HepG2 (cell line): ENCODE results near the gene RPP25L. TPM values are rescaled to one million over a fixed set of nuclear protein-coding genes. Genes with fewer than 3 reads are reported as not detected.

Source experiments
- CCDC6 ChIP-seq: sonication (generic); formaldehyde crosslinking; IDR thresholded peaks from 2 replicates; pipeline ENCODE4 v1.8.1; 2022; ENCODE audit warnings: mild to moderate bottlenecking, missing genetic modification reagents, moderate library complexity
- CREB1 ChIP-seq, 2 experiments: fragments of 450-650 bp in 1 of 2; IDR thresholded peaks; 2 replicates each; pipeline ENCODE4 v1.6.1; 2016 to 2017; ENCODE audit warnings: control low read depth in 1 of 2, mild to moderate bottlenecking in 1 of 2, missing compliant biosample characterization in 1 of 2, missing genetic modification characterization in 1 of 2
- FOSL2 ChIP-seq: sonication (generic); formaldehyde crosslinking; IDR thresholded peaks from 2 replicates; pipeline ENCODE4 v1.4.0; 2020; ENCODE audit warnings: missing genetic modification reagents
- IRX3 ChIP-seq: sonication (generic); formaldehyde crosslinking; IDR thresholded peaks from 2 replicates; pipeline ENCODE4 v1.8.1; 2023; ENCODE audit warnings: mild to moderate bottlenecking, low read depth, missing genetic modification reagents, borderline replicate concordance
- SATB2 ChIP-seq: sonication (generic); formaldehyde crosslinking; IDR thresholded peaks from 2 replicates; pipeline ENCODE4 v1.5.0; 2020; ENCODE audit warnings: missing genetic modification reagents
- TARDBP ChIP-seq: sonication (generic); formaldehyde crosslinking; IDR thresholded peaks from 2 replicates; pipeline ENCODE4 v1.8.0; 2022; ENCODE audit warnings: mild to moderate bottlenecking, missing genetic modification reagents
- ZC3H4 ChIP-seq: sonication (generic); formaldehyde crosslinking; IDR thresholded peaks from 2 replicates; pipeline ENCODE4 v1.4.0; 2020; ENCODE audit warnings: missing genetic modification reagents, borderline replicate concordance
- ZFP36L1 ChIP-seq: sonication (generic); formaldehyde crosslinking; IDR thresholded peaks from 2 replicates; pipeline ENCODE4 v1.8.0; 2022; ENCODE audit warnings: mild to moderate bottlenecking, missing genetic modification reagents, moderate library complexity
- ZNF253 ChIP-seq: sonication (generic); formaldehyde crosslinking; IDR thresholded peaks from 2 replicates; pipeline ENCODE4 v1.8.0; 2022; ENCODE audit warnings: mild to moderate bottlenecking, missing genetic modification reagents, borderline replicate concordance
- ZNF33B ChIP-seq: sonication (generic); formaldehyde crosslinking; IDR thresholded peaks from 2 replicates; pipeline ENCODE4 v1.5.1; 2020; ENCODE audit warnings: mild to moderate bottlenecking, missing genetic modification reagents
- ZNF547 ChIP-seq: sonication (generic); formaldehyde crosslinking; IDR thresholded peaks from 2 replicates; pipeline ENCODE4 v1.5.1; 2020; ENCODE audit warnings: mild to moderate bottlenecking, missing genetic modification reagents
- polyA plus RNA-seq, 8 experiments: library from polyadenylated mRNA; depleted of rRNA in 3 of 8; stranded (reverse) in 7 of 8; unstranded in 1 of 8; fragments of >200 nt; fragmentation: Illumina TruSeq in 4 of 8; extraction: Trizol in 4 of 8; gene quantifications; 2 replicates each; pipeline versions ENCODE4 v1.2.1 to v1.2.3, GENCODE V29; 2011 to 2016; ENCODE audit warnings: low read depth in 4 of 8, missing spikeins in 1 of 8, mixed read lengths in 1 of 8; ENCODE audit not compliant: insufficient read depth in 1 of 8
- total RNA-seq, 5 experiments: library from RNA; depleted of rRNA; stranded (reverse); fragments of >200 nt; fragmentation: Illumina TruSeq; extraction: Trizol; gene quantifications; 2 replicates each; pipeline ENCODE4 v1.2.3, GENCODE V29; 2016; ENCODE audit warnings: low read depth in 1 of 5
- TF ChIP-seq, protein P1 (sequence below): sonication (generic); formaldehyde crosslinking; IDR thresholded peaks from 2 replicates; pipeline ENCODE4 v1.8.0; 2022; ENCODE audit warnings: mild to moderate bottlenecking, missing genetic modification reagents, moderate library complexity
- TF ChIP-seq, protein P2 (sequence below): sonication (generic); formaldehyde crosslinking; IDR thresholded peaks from 2 replicates; pipeline ENCODE4 v1.8.1; 2023; ENCODE audit warnings: mild to moderate bottlenecking, inconsistent platforms, moderate library complexity, missing genetic modification reagents, borderline replicate concordance
- TF ChIP-seq, protein P3 (sequence below): sonication (generic); formaldehyde crosslinking; IDR thresholded peaks from 2 replicates; pipeline ENCODE4 v1.5.1; 2020; ENCODE audit warnings: mild to moderate bottlenecking, missing genetic modification reagents, moderate library complexity

The RPP25L gene
- total and polyA plus RNA-seq, 2 of the 13 experiments (the other 11 are each of a cell fraction or from before 2014, with no cell fraction given), result 24.5 to 27.3 TPM

DNA sequence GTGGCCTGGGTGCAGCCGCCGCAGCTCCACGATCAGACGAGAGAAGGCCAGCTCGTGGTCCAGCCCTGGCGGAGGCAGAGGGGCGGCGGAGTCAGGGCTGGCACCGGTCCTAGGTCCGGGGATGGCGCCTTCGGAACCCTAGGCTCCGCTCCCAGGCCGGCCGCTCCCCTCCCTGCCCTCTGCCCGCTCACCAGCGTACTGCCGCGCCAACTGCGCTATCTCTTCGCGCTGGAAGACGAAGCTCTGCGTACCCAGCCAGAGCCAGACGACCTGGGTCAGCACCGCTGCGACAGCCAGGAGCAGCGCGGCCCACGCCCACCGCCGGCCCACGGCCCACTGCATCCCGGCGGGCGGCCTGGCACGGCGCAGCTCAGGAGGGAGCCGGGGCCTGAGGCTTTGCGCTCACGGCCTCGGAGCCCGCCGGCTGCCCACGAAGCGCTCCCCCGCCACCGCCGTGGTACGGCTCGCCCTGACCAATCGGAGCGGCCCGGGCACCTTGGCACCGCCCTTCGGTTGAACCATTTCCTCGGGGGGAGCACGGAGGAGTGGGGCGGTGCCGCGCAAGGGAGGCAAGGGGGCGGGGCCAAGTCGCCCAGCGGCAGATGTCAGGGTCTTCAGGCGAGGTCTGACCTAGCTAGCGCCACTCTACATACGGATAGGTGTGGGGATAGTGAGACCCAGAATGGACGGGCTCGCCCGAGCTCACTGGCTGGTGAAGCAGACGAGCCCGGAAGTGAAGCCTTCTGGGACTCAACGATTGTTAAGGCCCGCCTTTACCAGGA, 25.6 kb upstream of the RPP25L start, which contains the start of gene SIGMAR1 (continued):
- TF ChIP-seq, protein P1, sequence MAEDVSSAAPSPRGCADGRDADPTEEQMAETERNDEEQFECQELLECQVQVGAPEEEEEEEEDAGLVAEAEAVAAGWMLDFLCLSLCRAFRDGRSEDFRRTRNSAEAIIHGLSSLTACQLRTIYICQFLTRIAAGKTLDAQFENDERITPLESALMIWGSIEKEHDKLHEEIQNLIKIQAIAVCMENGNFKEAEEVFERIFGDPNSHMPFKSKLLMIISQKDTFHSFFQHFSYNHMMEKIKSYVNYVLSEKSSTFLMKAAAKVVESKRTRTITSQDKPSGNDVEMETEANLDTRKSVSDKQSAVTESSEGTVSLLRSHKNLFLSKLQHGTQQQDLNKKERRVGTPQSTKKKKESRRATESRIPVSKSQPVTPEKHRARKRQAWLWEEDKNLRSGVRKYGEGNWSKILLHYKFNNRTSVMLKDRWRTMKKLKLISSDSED, result peak; percentile 98
- TF ChIP-seq, protein P2, sequence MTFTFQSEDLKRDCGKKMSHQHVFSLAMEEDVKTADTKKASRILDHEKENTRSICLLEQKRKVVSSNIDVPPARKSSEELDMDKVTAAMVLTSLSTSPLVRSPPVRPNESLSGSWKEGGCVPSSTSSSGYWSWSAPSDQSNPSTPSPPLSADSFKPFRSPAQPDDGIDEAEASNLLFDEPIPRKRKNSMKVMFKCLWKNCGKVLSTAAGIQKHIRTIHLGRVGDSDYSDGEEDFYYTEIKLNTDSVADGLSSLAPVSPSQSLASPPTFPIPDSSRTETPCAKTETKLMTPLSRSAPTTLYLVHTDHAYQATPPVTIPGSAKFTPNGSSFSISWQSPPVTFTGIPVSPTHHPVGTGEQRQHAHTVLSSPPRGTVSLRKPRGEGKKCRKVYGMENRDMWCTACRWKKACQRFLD (CRISPR knock-in tag), result 0 out of 2 replicates have a peak, but pooled peaks have one; percentile 64
- TF ChIP-seq, protein P3, sequence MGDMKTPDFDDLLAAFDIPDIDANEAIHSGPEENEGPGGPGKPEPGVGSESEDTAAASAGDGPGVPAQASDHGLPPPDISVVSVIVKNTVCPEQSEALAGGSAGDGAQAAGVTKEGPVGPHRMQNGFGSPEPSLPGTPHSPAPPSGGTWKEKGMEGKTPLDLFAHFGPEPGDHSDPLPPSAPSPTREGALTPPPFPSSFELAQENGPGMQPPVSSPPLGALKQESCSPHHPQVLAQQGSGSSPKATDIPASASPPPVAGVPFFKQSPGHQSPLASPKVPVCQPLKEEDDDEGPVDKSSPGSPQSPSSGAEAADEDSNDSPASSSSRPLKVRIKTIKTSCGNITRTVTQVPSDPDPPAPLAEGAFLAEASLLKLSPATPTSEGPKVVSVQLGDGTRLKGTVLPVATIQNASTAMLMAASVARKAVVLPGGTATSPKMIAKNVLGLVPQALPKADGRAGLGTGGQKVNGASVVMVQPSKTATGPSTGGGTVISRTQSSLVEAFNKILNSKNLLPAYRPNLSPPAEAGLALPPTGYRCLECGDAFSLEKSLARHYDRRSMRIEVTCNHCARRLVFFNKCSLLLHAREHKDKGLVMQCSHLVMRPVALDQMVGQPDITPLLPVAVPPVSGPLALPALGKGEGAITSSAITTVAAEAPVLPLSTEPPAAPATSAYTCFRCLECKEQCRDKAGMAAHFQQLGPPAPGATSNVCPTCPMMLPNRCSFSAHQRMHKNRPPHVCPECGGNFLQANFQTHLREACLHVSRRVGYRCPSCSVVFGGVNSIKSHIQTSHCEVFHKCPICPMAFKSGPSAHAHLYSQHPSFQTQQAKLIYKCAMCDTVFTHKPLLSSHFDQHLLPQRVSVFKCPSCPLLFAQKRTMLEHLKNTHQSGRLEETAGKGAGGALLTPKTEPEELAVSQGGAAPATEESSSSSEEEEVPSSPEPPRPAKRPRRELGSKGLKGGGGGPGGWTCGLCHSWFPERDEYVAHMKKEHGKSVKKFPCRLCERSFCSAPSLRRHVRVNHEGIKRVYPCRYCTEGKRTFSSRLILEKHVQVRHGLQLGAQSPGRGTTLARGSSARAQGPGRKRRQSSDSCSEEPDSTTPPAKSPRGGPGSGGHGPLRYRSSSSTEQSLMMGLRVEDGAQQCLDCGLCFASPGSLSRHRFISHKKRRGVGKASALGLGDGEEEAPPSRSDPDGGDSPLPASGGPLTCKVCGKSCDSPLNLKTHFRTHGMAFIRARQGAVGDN (CRISPR knock-in tag), result peak; percentile 99
- TF ChIP-seq ZNF547 (CRISPR knock-in tag) (peak; percentile 99), CCDC6 (CRISPR knock-in tag) (peak; percentile 81), ZC3H4 (CRISPR knock-in tag) (no peak), FOSL2 (CRISPR knock-in tag) (peak; percentile 15), ZFP36L1 (CRISPR knock-in tag) (peak; percentile 55; the same call in 1 of the 2 replicates), IRX3 (CRISPR knock-in tag) (peak; percentile 82), SATB2 (CRISPR knock-in tag) (0 out of 2 replicates have a peak, but pooled peaks have one; percentile 14), TARDBP (CRISPR knock-in tag) (peak; percentile 53; the same call in 1 of the 2 replicates), CREB1 (IDR thresholded peaks at IDR 0.05) (0 out of 2 replicates have a peak, but pooled peaks have one; percentile 16), CREB1 (CRISPR knock-in tag; IDR thresholded peaks at IDR 0.05) (no peak), ZNF33B (peak; percentile 92), ZNF253 (CRISPR knock-in tag) (peak; percentile 7; the same call in 1 of the 2 replicates)
